ENCODE results near the gene CRADD. TPM values are rescaled to one million over a fixed set of nuclear protein-coding genes. Genes with fewer than 3 reads are reported as not detected.
"Not testable (repeated sequence)": the region's sequence is repeated elsewhere in the genome, so short reads cannot be mapped to it uniquely, and the experiment has no call there.

CRADD gene
- 19.3 TPM for polyA plus RNA-seq
- long read RNA-seq, donor 1, partial matches to known transcripts = 0 of 2 reads
- long read RNA-seq, donor 1, other reads (novel, unspliced or antisense) = 0 of 2 reads
- long read RNA-seq, donor 2, transcript CRADD-201 (3 exons, 1,169 nt) = major isoform, 15 of 23 reads
- long read RNA-seq, donor 2, partial matches to known transcripts = 8 of 23 reads
- long read RNA-seq, donor 2, other reads (novel, unspliced or antisense) = 0 of 23 reads
- long read RNA-seq, donor 3 = 0 reads
- long read RNA-seq, donor 4 = 0 reads
- long read RNA-seq, donor 5, partial matches to known transcripts = 0 of 2 reads
- long read RNA-seq, donor 5, other reads (novel, unspliced or antisense) = 0 of 2 reads
- long read RNA-seq, donor 6, transcript CRADD-201 (3 exons, 1,169 nt) = major isoform, 10 of 19 reads
- long read RNA-seq, donor 6, partial matches to known transcripts = 9 of 19 reads
- long read RNA-seq, donor 6, other reads (novel, unspliced or antisense) = 0 of 19 reads
- long read RNA-seq, donor 7, partial matches to known transcripts = 0 of 3 reads
- long read RNA-seq, donor 7, other reads (novel, unspliced or antisense) = 0 of 3 reads
- long read RNA-seq, donor 8, transcript CRADD-201 (3 exons, 1,169 nt) = major isoform, 13 of 21 reads
- long read RNA-seq, donor 8, partial matches to known transcripts = 7 of 21 reads
- long read RNA-seq, donor 8, other reads (novel, unspliced or antisense) = 0 of 21 reads
- long read RNA-seq, donor 9, transcript CRADD-201 (3 exons, 1,169 nt) = major isoform, 15 of 15 reads
- long read RNA-seq, donor 9, partial matches to known transcripts = 0 of 15 reads
- long read RNA-seq, donor 9, other reads (novel, unspliced or antisense) = 0 of 15 reads
- long read RNA-seq, donor 10, transcript CRADD-201 (3 exons, 1,169 nt) = major isoform, 18 of 25 reads
- long read RNA-seq, donor 10, partial matches to known transcripts = 6 of 25 reads
- long read RNA-seq, donor 10, other reads (novel, unspliced or antisense) = 0 of 25 reads
- long read RNA-seq, donor 11, transcript CRADD-201 (3 exons, 1,169 nt) = major isoform, 12 of 13 reads
- long read RNA-seq, donor 11, partial matches to known transcripts = 0 of 13 reads
- long read RNA-seq, donor 11, other reads (novel, unspliced or antisense) = 0 of 13 reads

DNA sequence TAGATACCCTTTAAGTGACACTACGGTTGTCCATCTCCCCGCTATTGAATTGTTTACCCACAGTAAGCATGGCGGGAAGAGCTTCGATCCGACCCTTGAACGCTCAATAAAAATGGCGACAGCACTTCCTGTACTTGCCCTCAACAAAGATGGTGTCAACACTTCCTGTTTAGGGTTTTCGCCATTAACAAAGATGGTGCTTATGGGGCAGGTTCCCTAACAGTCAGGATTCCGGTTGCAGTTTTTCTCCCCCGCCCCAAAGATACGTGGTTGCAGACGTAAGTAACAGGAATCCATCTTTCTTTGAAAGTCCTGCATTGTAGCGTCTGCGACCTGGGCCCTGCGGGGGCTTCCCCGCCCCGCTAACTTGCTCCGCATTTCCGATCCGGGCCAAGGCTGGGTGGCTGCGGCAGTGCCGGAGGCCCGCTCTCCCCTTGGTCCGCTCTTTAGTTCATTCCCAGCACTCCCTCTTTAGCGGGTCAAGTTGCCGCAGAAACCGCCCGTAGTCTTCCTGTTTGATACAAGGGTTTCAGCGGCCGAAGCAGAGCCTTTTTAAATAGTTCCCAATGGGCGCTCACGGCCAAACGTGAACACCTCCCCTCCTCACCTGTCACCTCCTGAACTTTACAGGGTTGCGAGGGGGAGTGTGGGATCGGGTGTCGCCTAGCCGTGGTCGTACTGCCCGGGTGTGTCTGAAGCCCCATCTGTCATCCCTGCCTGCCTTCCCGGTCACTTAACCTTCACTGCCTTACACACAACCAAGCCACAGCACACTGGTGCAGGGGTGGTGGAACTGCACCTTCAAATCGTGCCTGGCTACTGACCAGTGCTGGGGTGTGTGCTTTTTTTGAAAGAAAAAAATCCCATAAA is at the start of gene CRADD:
Gene CRADD, plus strand, starts transcription at position 181 of the 870 bp plus-strand sequence.
- Histone ChIP-seq H3K9me3 (ENCODE audit: control insufficient read depth, low read depth, low read length) (no peaks in the 10 kb centered on the region), H3K4me1 (ENCODE audit: control insufficient read depth, insufficient read depth, low read length) (peaks cover 6% of the 10 kb centered on the region), H3K4me3 (ENCODE audit: low read length) (peak within 1 kb of the TSS; percentile 88), H3K27me3 (ENCODE audit: control insufficient read depth, insufficient read depth, low read length) (peaks cover 3% of the 10 kb centered on the region), H3K36me3 (ENCODE audit: control insufficient read depth, insufficient read depth, low read length) (no peaks in the 10 kb centered on the region), H3K27ac (ENCODE audit: low read length) (peak within 1 kb of the TSS; percentile 98)
- 0% methylated on average over 1 of the region's 41 CpGs for WGBS (ENCODE audit: insufficient coverage, low lambda C conversion rate)
- peak; percentile 95 to 98 for DNase-seq

DNA sequence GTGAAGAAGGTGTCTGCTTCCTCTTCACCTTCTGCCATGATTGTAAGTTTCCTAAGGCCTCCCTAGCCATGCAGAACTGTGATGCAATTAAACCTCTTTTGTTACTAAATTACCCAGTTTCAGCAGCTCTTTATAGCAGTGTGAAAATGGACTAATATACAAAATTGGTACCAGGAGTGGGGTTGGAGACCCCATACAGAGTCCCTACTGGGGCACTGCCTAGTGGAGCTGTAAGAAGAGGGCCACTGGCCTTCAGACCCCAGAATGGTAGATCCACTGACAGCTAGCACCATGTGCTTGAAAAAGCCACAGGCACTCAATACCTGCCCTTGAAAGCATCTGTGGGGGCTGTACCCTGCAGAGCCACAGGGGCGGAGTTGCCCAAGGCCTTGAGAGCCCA is 44.8 kb upstream of the CRADD start:
- no peak for DNase-seq
- Histone ChIP-seq H3K27ac (ENCODE audit: low read length) (no peak overlapping the region), H3K9me3 (ENCODE audit: control insufficient read depth, low read depth, low read length) (no peaks in the 10 kb centered on the region), H3K4me3 (ENCODE audit: low read length) (no peak overlapping the region), H3K4me1 (ENCODE audit: control insufficient read depth, insufficient read depth, low read length) (no peaks in the 10 kb centered on the region), H3K27me3 (ENCODE audit: control insufficient read depth, insufficient read depth, low read length) (peaks cover 2% of the 10 kb centered on the region), H3K36me3 (ENCODE audit: control insufficient read depth, insufficient read depth, low read length) (no peaks in the 10 kb centered on the region)
- WGBS (ENCODE audit: insufficient coverage, low lambda C conversion rate) = no CpG with 5 or more reads among the region's 1 CpG

DNA sequence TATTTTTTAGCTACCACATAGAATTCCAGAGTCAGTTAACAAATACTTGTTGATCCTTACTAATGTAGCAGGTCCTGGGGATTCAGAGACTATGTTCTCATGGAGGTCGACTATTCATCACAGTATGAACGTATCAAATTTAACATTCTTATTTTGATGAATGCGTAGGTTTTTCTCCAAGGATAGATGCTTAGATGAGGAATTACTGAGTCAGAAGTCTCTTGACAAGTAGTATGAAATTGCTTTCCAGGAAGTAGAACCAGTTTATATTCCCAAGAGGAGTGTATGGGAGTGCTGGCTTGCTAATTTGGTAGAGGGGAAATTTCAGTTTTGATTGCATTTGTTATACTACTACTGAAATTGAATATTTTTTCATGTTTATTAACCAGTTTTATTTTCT is 42.8 kb upstream of the CRADD start:
- H3K36me3 ChIP-seq (ENCODE audit: control insufficient read depth, insufficient read depth, low read length) = no peaks in the 10 kb centered on the region
- DNase-seq = no peak
- no peak overlapping the region for H3K4me3 ChIP-seq (ENCODE audit: low read length)
- no peaks in the 10 kb centered on the region for H3K4me1 ChIP-seq (ENCODE audit: control insufficient read depth, insufficient read depth, low read length)
- H3K9me3 ChIP-seq (ENCODE audit: control insufficient read depth, low read depth, low read length) = no peaks in the 10 kb centered on the region
- WGBS (ENCODE audit: insufficient coverage, low lambda C conversion rate) = 100% methylated on average over 2 of the region's 3 CpGs
- peaks cover 9% of the 10 kb centered on the region for H3K27me3 ChIP-seq (ENCODE audit: control insufficient read depth, insufficient read depth, low read length)
- no peak overlapping the region for H3K27ac ChIP-seq (ENCODE audit: low read length)

DNA sequence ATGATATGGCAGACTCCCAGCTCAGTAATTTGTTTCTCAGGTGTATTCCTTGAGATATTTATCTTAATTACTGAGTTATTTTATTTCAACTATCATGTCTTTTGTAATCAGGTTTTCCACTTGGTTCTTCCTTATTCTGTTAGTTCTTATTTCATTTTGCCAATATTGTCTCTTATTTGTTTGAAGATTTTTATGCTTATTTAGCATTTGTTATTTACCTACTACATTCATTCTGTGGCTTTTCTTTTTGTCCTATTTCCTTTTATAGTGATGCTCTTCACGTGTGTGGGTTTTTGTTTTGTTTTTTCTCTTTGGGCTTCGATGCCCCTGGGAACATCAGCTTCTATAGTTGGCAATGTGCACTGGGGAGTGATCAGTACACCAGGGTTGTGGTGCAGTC is 40.5 kb upstream of the CRADD start:
- Histone ChIP-seq H3K27me3 (ENCODE audit: control insufficient read depth, insufficient read depth, low read length) (peaks cover 10% of the 10 kb centered on the region), H3K4me1 (ENCODE audit: control insufficient read depth, insufficient read depth, low read length) (no peaks in the 10 kb centered on the region)
- no CpG with 5 or more reads among the region's 2 CpGs for WGBS (ENCODE audit: insufficient coverage, low lambda C conversion rate)

DNA sequence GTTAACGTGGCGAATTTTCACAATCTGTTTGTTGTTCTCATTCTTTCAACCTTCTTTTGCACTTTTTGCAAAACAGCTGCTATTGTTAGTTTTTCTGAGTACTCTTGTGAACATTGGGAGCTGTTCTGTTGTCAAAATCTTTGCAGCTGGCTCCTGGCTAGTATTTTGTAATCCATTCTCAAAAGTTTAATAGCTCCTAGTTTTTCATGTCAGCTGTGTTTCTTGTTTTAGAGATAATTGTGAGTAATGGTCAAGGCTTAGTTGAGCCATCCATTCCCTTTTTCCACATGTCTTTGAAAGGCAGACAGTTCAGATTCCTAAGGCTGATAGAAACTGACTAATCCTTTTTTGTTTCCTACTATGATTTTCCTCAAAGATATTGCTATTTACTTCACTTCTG is 39.1 kb upstream of the CRADD start:
- H3K27me3 ChIP-seq (ENCODE audit: control insufficient read depth, insufficient read depth, low read length) = peaks cover 10% of the 10 kb centered on the region
- H3K36me3 ChIP-seq (ENCODE audit: control insufficient read depth, insufficient read depth, low read length) = no peaks in the 10 kb centered on the region
- no peak overlapping the region for H3K27ac ChIP-seq (ENCODE audit: low read length)
- no peak for DNase-seq
- no peaks in the 10 kb centered on the region for H3K4me1 ChIP-seq (ENCODE audit: control insufficient read depth, insufficient read depth, low read length)
- no peaks in the 10 kb centered on the region for H3K9me3 ChIP-seq (ENCODE audit: control insufficient read depth, low read depth, low read length)
- WGBS (ENCODE audit: insufficient coverage, low lambda C conversion rate) = 70% methylated on average over 2 of the region's 2 CpGs
- H3K4me3 ChIP-seq (ENCODE audit: low read length) = no peak overlapping the region

More for the DNA sequence above, 40.5 kb upstream of the CRADD start:
- no peaks in the 10 kb centered on the region for H3K9me3 ChIP-seq (ENCODE audit: control insufficient read depth, low read depth, low read length)
- H3K36me3 ChIP-seq (ENCODE audit: control insufficient read depth, insufficient read depth, low read length) = no peaks in the 10 kb centered on the region
- no peak for DNase-seq
- no peak overlapping the region for H3K27ac ChIP-seq (ENCODE audit: low read length)
- H3K4me3 ChIP-seq (ENCODE audit: low read length) = no peak overlapping the region

DNA sequence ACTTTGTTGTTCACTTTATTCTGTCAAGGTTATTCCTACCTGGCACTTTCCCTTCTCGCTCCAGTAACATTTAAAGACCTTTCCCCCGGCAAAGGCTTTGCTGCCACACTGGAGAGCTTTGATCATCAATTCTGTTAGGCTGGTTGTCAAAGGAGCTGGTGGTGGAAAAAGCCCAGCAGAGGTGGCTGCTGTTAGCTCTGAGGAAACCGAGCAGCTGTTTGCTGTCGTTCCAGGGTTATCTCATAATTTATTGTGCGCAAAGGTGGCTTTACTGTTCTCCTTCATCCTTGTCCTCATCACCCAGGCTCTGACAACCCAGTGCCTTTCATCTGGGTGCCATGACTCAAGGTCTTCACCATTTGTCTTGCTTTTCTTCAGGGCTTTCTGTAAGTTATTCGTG is 38.2 kb upstream of the CRADD start:
- no peaks in the 10 kb centered on the region for H3K4me1 ChIP-seq (ENCODE audit: control insufficient read depth, insufficient read depth, low read length)
- DNase-seq = no peak
- no peak overlapping the region for H3K27ac ChIP-seq (ENCODE audit: low read length)

DNA sequence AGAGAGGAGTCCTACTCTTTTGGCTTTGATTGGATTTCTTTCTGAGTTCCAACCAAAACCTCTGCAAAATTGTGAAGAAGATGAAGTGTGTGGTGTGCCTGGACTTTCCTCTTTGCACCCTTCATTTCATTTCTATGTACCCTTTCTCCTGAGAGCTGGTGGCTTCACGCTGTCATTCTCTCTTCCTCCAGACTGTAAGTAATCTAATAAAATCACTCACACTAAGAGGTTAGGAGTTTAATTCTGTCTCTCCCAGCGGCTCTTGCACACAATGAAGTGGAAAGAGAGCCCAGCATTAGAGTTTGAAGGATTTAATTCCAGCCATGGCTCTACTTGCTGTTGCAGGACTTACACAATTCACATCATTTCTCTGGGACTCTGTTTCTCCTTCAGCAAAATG is 37.8 kb upstream of the CRADD start:
- Histone ChIP-seq H3K4me3 (ENCODE audit: low read length) (no peak overlapping the region), H3K27me3 (ENCODE audit: control insufficient read depth, insufficient read depth, low read length) (peaks cover 10% of the 10 kb centered on the region), H3K27ac (ENCODE audit: low read length) (no peak overlapping the region), H3K36me3 (ENCODE audit: control insufficient read depth, insufficient read depth, low read length) (no peaks in the 10 kb centered on the region), H3K4me1 (ENCODE audit: control insufficient read depth, insufficient read depth, low read length) (no peaks in the 10 kb centered on the region), H3K9me3 (ENCODE audit: control insufficient read depth, low read depth, low read length) (no peaks in the 10 kb centered on the region)
- no peak for DNase-seq
- 100% methylated on average over 1 of the region's 2 CpGs for WGBS (ENCODE audit: insufficient coverage, low lambda C conversion rate)

More for the DNA sequence above, 38.2 kb upstream of the CRADD start:
- H3K36me3 ChIP-seq (ENCODE audit: control insufficient read depth, insufficient read depth, low read length) = no peaks in the 10 kb centered on the region
- no peaks in the 10 kb centered on the region for H3K9me3 ChIP-seq (ENCODE audit: control insufficient read depth, low read depth, low read length)
- WGBS (ENCODE audit: insufficient coverage, low lambda C conversion rate) = no CpG with 5 or more reads among the region's 6 CpGs
- H3K4me3 ChIP-seq (ENCODE audit: low read length) = no peak overlapping the region
- peaks cover 10% of the 10 kb centered on the region for H3K27me3 ChIP-seq (ENCODE audit: control insufficient read depth, insufficient read depth, low read length)

DNA sequence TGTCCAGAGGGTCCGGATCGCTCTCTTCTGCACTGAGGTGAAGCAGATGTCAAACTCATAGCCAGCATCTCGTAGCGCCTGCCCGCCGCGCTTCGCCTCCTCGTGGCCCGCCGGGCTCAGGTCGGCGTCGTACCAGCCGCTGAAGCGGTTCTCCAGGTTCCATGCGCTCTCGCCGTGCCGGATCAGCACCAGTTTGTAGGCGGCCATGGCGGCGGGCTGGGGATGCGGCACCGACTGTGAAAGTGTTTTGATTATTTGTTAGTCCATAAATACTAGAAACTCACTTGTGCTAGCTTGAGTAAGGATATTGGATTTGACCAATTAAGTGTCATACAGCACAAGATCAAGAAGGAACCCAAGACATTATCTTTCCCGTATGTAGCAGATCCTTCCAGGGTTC is 35.8 kb upstream of the CRADD start:
- not testable (repeated sequence) for H3K4me3 ChIP-seq (ENCODE audit: low read length); H3K36me3 ChIP-seq (ENCODE audit: control insufficient read depth, insufficient read depth, low read length); H3K27me3 ChIP-seq (ENCODE audit: control insufficient read depth, insufficient read depth, low read length); DNase-seq; H3K4me1 ChIP-seq (ENCODE audit: control insufficient read depth, insufficient read depth, low read length); H3K27ac ChIP-seq (ENCODE audit: low read length); H3K9me3 ChIP-seq (ENCODE audit: control insufficient read depth, low read depth, low read length)
- no CpG with 5 or more reads among the region's 26 CpGs for WGBS (ENCODE audit: insufficient coverage, low lambda C conversion rate)

DNA sequence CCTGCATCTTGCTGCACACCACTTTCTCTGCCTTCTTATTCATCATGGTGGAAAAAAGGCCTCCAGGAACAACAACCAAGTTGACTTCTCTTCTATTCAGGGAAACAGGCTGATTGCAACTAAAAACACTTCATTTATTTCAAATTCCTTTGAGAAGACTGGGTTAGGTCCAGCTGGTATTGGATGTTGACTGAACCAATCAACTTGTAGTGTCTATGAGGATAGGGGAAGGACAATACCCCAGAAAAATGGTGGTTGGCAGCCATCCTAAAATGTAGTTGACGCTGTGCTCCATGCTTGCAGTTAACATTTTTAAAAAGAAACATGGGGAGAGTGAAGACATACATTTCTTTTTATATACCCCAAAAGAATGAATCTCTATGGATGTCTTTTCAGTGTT is 34.4 kb upstream of the CRADD start:
- Histone ChIP-seq H3K27me3 (ENCODE audit: control insufficient read depth, insufficient read depth, low read length) (peaks cover 7% of the 10 kb centered on the region), H3K36me3 (ENCODE audit: control insufficient read depth, insufficient read depth, low read length) (no peaks in the 10 kb centered on the region), H3K9me3 (ENCODE audit: control insufficient read depth, low read depth, low read length) (no peaks in the 10 kb centered on the region), H3K4me1 (ENCODE audit: control insufficient read depth, insufficient read depth, low read length) (no peaks in the 10 kb centered on the region), H3K27ac (ENCODE audit: low read length) (no peak overlapping the region), H3K4me3 (ENCODE audit: low read length) (no peak overlapping the region)
- DNase-seq = no peak
- WGBS (ENCODE audit: insufficient coverage, low lambda C conversion rate) = 100% methylated on average over 1 of the region's 1 CpG
